ENCODE data around the gene PPP6R2. TPM values are rescaled to one million over a fixed set of nuclear protein-coding genes. Genes with fewer than 3 reads are reported as not detected.

The PPP6R2 gene
- total RNA-seq, 1 experiment from 2014 or later, result 61.3 TPM

GRCh38 chr22:50422961-50423815, 80.1 kb downstream of the PPP6R2 start (continued):
- TF ChIP-seq CTCF (IDR thresholded peaks at IDR 0.05 in 2 of 3, conservative IDR thresholded peaks at IDR 0.05 in 1 of 3; ENCODE audit: borderline replicate concordance in 1 of 3, insufficient read depth in 1 of 3, low read depth in 2 of 3, low read length in 2 of 3), result no peak
- no peak for TF ChIP-seq CBX3 (IDR thresholded peaks at IDR 0.05; ENCODE audit: low read depth)
- no peak for TF ChIP-seq TCF7L2 (IDR thresholded peaks at IDR 0.05; ENCODE audit: borderline replicate concordance, extremely low read depth, insufficient read depth, insufficient read length)
- TF ChIP-seq EZH2 (IDR thresholded peaks at IDR 0.05), result no peak
- TF ChIP-seq ATF3 (IDR thresholded peaks at IDR 0.05), result no peak
- TF ChIP-seq CEBPB (IDR thresholded peaks at IDR 0.05; ENCODE audit: low read depth), result no peak

GRCh38 chr22:50423956-50424355, 80.8 kb downstream of the PPP6R2 start:
- Histone ChIP-seq H3K4me1 (ENCODE audit: control insufficient read depth in 1 of 2, insufficient read depth in 2 of 2, low read length in 2 of 2) (no peaks in the 10 kb centered on the region), H4K20me1 (ENCODE audit: insufficient read depth) (no peaks in the 10 kb centered on the region), H3K36me3 (ENCODE audit: control insufficient read depth in 1 of 2, insufficient read depth in 2 of 2, low read length in 2 of 2) (peaks cover 26 to 36% of the 10 kb centered on the region in 2 experiments), H3K9ac (ENCODE audit: low read length) (no peak overlapping the region), H3K27ac (ENCODE audit: low read depth, low read length) (no peak overlapping the region), H3K4me3 (replicated peaks in 1 of 2; ENCODE audit: low read depth in 1 of 2, low read length in 2 of 2) (no peak overlapping the region), H3K79me2 (ENCODE audit: insufficient read depth, low read length) (no peaks in the 10 kb centered on the region), H3K4me2 (ENCODE audit: low read length) (no peak overlapping the region), H3K9me3 (ENCODE audit: control insufficient read depth in 1 of 2, insufficient read depth in 1 of 2, low read depth in 1 of 2, low read length in 2 of 2) (no peaks in the 10 kb centered on the region), H2AFZ (ENCODE audit: low read depth, low read length, poor library complexity, severe bottlenecking) (no peak overlapping the region), H3K27me3 (ENCODE audit: insufficient read depth, low read length) (no peaks in the 10 kb centered on the region), H3K9me2 (ENCODE audit: insufficient read depth) (no peaks in the 10 kb centered on the region)
- ChIA-PET CTCF (no interaction called here), RAD21 (ENCODE audit: low non-redundant PET in 1 of 2, low total read pairs in 2 of 2, uncharacterized antibody in 2 of 2, unreplicated experiment in 2 of 2) (no interaction called here), POLR2A (no interaction called here)
- BruUV-seq (replicated peaks), result no TSS peak
- no peak for TF ChIP-seq TCF7L2 (IDR thresholded peaks at IDR 0.05; ENCODE audit: borderline replicate concordance, extremely low read depth, insufficient read depth, insufficient read length)
- no peak for TF ChIP-seq EGR1 (IDR thresholded peaks at IDR 0.05; ENCODE audit: low read depth)
- TF ChIP-seq JUND (IDR thresholded peaks at IDR 0.05), result no peak
- no peak for TF ChIP-seq MAX (IDR thresholded peaks at IDR 0.05)
- no peak for TF ChIP-seq ATF3 (IDR thresholded peaks at IDR 0.05)
- TF ChIP-seq ZBTB33 (IDR thresholded peaks at IDR 0.05; ENCODE audit: extremely low read depth, insufficient replicate concordance, low read length), result no peak
- no peak for TF ChIP-seq RAD21 (IDR thresholded peaks at IDR 0.05; ENCODE audit: low read depth)
- TF ChIP-seq EZH2phosphoT487 (IDR thresholded peaks at IDR 0.05; ENCODE audit: borderline replicate concordance), result no peak
- TF ChIP-seq POLR2AphosphoS5 (IDR thresholded peaks at IDR 0.05; ENCODE audit: low read depth, low read length), result no peak
- no peak for TF ChIP-seq FOSL1 (IDR thresholded peaks at IDR 0.05; ENCODE audit: low read depth)
- no peak for TF ChIP-seq ZNF274 (IDR thresholded peaks at IDR 0.05; ENCODE audit: low read depth, low read length)
- intact Hi-C loops (cut with micrococcal nuclease), result no loop called here
- no peak for ATAC-seq
- DNase-seq (ENCODE audit: low read depth, low spot score), result no peak
